Esophagus muscularis mucosa (tissue), 4 donors: ENCODE measurements around the gene ARPC2. TPM values are rescaled to one million over a fixed set of nuclear protein-coding genes. Genes with fewer than 3 reads are reported as not detected.
A peak's percentile ranks its signal among the peaks of the same experiment; 100 is the strongest.
"Not testable (repeated sequence)": the region's sequence is repeated elsewhere in the genome, so short reads cannot be mapped to it uniquely, and the experiment has no call there.

Experiments
- DNase-seq: peaks from one replicate; pipeline ENCODE4 v3.0.0-alpha.2; 2017; ENCODE audit errors: extremely low spot score
- H3K27ac ChIP-seq, 4 donors: fragments of 200-600 bp; sonication (generic); replicated peaks in 1 of 4; 1 replicate in 3 of 4; 2 replicates in 1 of 4; pipeline ENCODE4 v1.5.1; 2016 to 2019; ENCODE audit warnings: mild to moderate bottlenecking in 1 of 4
- H3K27me3 ChIP-seq, 4 donors: fragments of 200-600 bp; sonication (generic); one replicate each; pipeline versions ENCODE4 v1.5.1 to v1.6.0; 2016 to 2019
- H3K36me3 ChIP-seq, 4 donors: fragments of 200-600 bp; sonication (generic); one replicate each; pipeline ENCODE4 v1.5.1; 2016 to 2019
- H3K4me1 ChIP-seq, 4 donors: fragments of 200-600 bp; sonication (generic); one replicate each; pipeline ENCODE4 v1.5.1; 2016 to 2019
- H3K4me3 ChIP-seq, 4 donors: fragments of 200-600 bp; sonication (generic); 1 replicate in 2 of 4; 2 replicates in 2 of 4; pipeline ENCODE4 v1.5.1; 2016 to 2019; ENCODE audit warnings: mild to moderate bottlenecking in 4 of 4, moderate library complexity in 1 of 4
- H3K9me3 ChIP-seq, 4 donors: fragments of 200-600 bp; sonication (generic); 1 replicate in 3 of 4; 2 replicates in 1 of 4; pipeline ENCODE4 v1.5.1; 2016 to 2019
- EP300 ChIP-seq: sonication (generic); formaldehyde crosslinking; IDR thresholded peaks from one replicate; pipeline ENCODE4 v1.6.1; 2017; ENCODE audit warnings: antibody characterized with exemption
- POLR2A ChIP-seq: fragments of 450-650 bp; IDR thresholded peaks from one replicate; pipeline ENCODE4 v1.6.1; 2017; ENCODE audit warnings: antibody characterized with exemption, moderate library complexity, mild to moderate bottlenecking, low read depth
- POLR2AphosphoS5 ChIP-seq, 2 donors: sonication (generic); formaldehyde crosslinking; IDR thresholded peaks; one replicate each; pipeline ENCODE4 v1.6.1; 2017; ENCODE audit warnings: antibody characterized with exemption in 2 of 2
- WGBS: methylation state at CpG from one replicate; pipeline ENCODE4 v1.1.5; 2018; 5-methylcytosine and 5-hydroxymethylcytosine counted together
- intact Hi-C: fragments of 100-400 bp; cut with DNase I; formaldehyde crosslinking; loops from one replicate; pipeline ENCODE4 v1.15.1; 2023
- total RNA-seq, 4 donors: library from RNA; depleted of rRNA; stranded (reverse); fragments of >200 nt; gene quantifications; one replicate each; pipeline versions ENCODE4 v1.1.0 to v1.2.1, GENCODE V29; 2016
- TF ChIP-seq, protein P1 (sequence below), 3 experiments: fragments of 200-600 bp in 2 of 3; fragments of 450-650 bp in 1 of 3; sonication (generic) in 2 of 3; IDR thresholded peaks; one replicate each; pipeline ENCODE4 v1.5.1; 2017 to 2019; ENCODE audit warnings: antibody characterized with exemption in 3 of 3, mild to moderate bottlenecking in 2 of 3, moderate library complexity in 1 of 3

ARPC2 gene
- 100 to 1,000 TPM; 257 to 300 (median 270) TPM for total RNA-seq

DNA sequence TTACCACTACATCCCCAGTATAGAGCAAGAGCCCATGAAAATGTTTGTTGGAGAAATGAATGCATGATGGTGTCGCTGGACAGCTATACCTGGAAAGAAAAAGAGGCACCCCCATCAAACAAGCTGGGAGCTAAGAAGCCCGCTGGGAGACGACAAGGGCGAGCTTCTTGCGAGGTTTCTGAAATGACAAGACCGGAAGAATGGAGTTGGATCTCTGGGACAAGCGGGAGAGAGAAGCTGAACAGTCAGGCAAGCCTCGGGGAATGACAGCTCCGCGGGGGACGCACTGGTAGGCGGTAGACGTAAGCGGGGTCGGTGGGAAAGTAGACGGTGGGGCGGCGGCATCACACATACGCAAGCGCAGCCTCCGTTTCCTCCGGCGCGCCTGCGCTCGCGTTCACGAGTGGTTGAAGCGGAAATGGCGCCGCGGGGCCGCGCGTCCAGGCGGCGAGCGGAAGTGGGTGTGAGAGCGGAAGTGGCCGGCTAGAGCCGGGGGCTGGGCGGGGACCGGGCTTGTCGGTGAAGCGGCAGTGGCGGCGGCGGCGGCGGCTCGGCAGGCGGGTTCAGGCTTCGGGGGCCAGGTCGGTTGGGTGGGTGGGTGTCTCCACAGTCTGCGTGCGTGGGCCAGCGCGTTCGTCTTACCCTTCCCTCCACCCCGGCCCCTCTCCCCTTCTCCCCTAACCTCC, at the start of gene ARPC2:
ARPC2 (plus strand) TSS at position 516 of the 686 bp plus-strand sequence. CDS start 282 bp downstream, outside the sequence.
- Histone ChIP-seq H3K4me3 (peak within 1 kb of the TSS; percentile 84 to 96 (median 86)), H3K4me1 (peaks cover 33 to 50% (median 47%) of the 10 kb centered on the region in 4 donors), H3K36me3 (no peaks in the 10 kb centered on the region), H3K9me3 (no peaks in the 10 kb centered on the region), H3K27me3 (no peaks in the 10 kb centered on the region), H3K27ac (peak within 1 kb of the TSS; percentile 89 to 96 (median 94))
- under 1% methylated on average over 45 of the region's 60 CpGs for WGBS
- TF ChIP-seq POLR2A = peak; percentile 43
- TF ChIP-seq EP300 = no peak
- TF ChIP-seq, protein P1, sequence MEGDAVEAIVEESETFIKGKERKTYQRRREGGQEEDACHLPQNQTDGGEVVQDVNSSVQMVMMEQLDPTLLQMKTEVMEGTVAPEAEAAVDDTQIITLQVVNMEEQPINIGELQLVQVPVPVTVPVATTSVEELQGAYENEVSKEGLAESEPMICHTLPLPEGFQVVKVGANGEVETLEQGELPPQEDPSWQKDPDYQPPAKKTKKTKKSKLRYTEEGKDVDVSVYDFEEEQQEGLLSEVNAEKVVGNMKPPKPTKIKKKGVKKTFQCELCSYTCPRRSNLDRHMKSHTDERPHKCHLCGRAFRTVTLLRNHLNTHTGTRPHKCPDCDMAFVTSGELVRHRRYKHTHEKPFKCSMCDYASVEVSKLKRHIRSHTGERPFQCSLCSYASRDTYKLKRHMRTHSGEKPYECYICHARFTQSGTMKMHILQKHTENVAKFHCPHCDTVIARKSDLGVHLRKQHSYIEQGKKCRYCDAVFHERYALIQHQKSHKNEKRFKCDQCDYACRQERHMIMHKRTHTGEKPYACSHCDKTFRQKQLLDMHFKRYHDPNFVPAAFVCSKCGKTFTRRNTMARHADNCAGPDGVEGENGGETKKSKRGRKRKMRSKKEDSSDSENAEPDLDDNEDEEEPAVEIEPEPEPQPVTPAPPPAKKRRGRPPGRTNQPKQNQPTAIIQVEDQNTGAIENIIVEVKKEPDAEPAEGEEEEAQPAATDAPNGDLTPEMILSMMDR (IDR thresholded peaks at IDR 0.05) = peak in 1 of 3 experiments; percentile 35
- peak; percentile 97 to 98 for TF ChIP-seq POLR2AphosphoS5 (IDR thresholded peaks at IDR 0.05)
- peak; percentile 98 for DNase-seq
- intact Hi-C loops = loop anchor here (5.0 kb wide), 1 partner anchor 45 kb away; the partner anchor contains the start of gene GPBAR1

DNA sequence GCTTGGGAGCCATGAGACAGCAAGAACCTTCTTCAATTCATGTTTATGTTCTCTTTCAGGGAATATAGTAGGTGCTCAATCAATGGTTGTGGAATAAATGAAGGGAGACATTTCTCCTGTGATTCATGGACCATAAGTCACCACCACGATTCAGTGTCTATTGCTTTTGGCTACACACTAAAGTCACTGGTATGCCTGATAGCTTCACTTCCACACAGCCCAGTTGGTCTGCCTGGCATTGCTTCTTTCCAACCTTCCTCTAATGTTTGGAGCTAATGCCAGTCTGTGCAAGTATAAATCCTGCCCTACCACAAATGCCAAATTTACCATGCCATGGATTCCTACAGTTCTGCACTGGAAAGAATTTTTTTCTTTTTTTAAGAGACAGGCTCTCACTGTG, 49.0 kb upstream of the ARPC2 start:
- Histone ChIP-seq H3K27me3 (peaks cover 0 to 5% (median 0%) of the 10 kb centered on the region in 4 donors), H3K4me3 (no peak overlapping the region), H3K27ac (no peak overlapping the region), H3K4me1 (no peaks in the 10 kb centered on the region), H3K9me3 (no peaks in the 10 kb centered on the region), H3K36me3 (no peaks in the 10 kb centered on the region)
- TF ChIP-seq, protein P1 (IDR thresholded peaks at IDR 0.05) = no peak
- TF ChIP-seq POLR2AphosphoS5 (IDR thresholded peaks at IDR 0.05) = no peak
- TF ChIP-seq POLR2A = no peak
- TF ChIP-seq EP300 = no peak
- no peak for DNase-seq
- intact Hi-C loops = no loop called here
- WGBS = 85% methylated on average over 1 of the region's 1 CpG

DNA sequence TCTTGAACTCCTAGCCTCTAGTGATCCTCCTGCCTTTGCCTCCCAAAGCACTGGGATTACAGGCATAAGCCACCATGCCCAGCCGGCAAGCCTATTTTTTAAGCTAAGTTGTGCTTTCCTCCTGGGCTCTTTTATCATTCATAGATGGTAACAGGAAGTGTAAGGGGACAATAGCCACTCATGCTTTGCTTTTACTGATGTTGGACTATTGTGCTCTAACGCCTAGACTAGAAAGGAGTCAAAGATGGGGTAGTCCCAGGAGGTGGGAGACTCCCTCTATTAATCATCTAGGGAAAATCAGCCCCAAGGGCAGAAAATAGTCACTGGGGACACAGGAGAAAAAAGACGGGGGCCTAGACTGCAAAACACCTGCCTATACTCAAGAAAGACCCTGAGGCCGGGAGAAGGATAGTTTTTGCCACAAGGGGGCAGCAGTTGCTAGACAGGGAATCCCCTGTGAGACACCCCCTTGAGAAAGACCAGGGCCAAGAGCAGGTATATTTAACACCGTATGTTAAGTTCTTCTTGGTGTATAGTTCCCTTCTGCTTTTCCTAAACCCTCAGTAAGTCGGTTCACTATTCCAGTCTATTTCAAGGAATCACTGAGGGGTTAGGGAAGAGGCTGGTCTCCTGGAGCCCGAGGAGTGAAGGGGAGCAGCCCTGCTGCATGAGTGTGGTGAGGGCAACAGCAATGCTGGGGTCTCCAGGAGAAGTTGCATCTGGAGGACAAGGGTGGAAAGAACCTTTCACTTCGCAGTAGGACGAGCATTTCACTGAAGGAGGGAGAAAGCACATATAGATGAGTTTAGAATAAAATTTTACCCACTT, 48.1 kb upstream of the ARPC2 start:
- no peaks in the 10 kb centered on the region for H3K4me1 ChIP-seq
- H3K36me3 ChIP-seq = no peaks in the 10 kb centered on the region
- DNase-seq = no peak
- peaks cover 0 to 5% (median 0%) of the 10 kb centered on the region in 4 donors for H3K27me3 ChIP-seq
- H3K27ac ChIP-seq = no peak overlapping the region
- TF ChIP-seq EP300 = no peak
- no peak for TF ChIP-seq POLR2AphosphoS5 (IDR thresholded peaks at IDR 0.05)
- TF ChIP-seq, protein P1 (IDR thresholded peaks at IDR 0.05) = peak; percentile 47 to 73 (median 54)
- TF ChIP-seq POLR2A = no peak
- H3K9me3 ChIP-seq = no peaks in the 10 kb centered on the region
- H3K4me3 ChIP-seq = no peak overlapping the region
- 48% methylated on average over 9 of the region's 9 CpGs for WGBS
- intact Hi-C loops = no loop called here

GRCh38 chr2:218169757-218170546, 47.0 kb upstream of the ARPC2 start:
- intact Hi-C loops = no loop called here
- Histone ChIP-seq H3K36me3 (no peaks in the 10 kb centered on the region), H3K4me1 (no peaks in the 10 kb centered on the region), H3K27me3 (peaks cover 0 to 5% (median 0%) of the 10 kb centered on the region in 4 donors), H3K27ac (no peak overlapping the region), H3K4me3 (no peak overlapping the region), H3K9me3 (no peaks in the 10 kb centered on the region)
- DNase-seq = no peak
- 83% methylated on average over 5 of the region's 5 CpGs for WGBS
- TF ChIP-seq EP300 = no peak
- TF ChIP-seq POLR2A = no peak
- TF ChIP-seq POLR2AphosphoS5 (IDR thresholded peaks at IDR 0.05) = no peak
- TF ChIP-seq, protein P1 (IDR thresholded peaks at IDR 0.05) = no peak

GRCh38 chr2:218171744-218172143, 45.2 kb upstream of the ARPC2 start:
- H3K4me1 ChIP-seq, intact Hi-C loops, H3K9me3 ChIP-seq, H3K27ac ChIP-seq, H3K27me3 ChIP-seq, H3K36me3 ChIP-seq, DNase-seq, H3K4me3 ChIP-seq: not testable (repeated sequence)
- WGBS = 86% methylated on average over 3 of the region's 3 CpGs
